ENCODE measurements around the gene FRY.

The FRY gene

GRCh38 chr13:32107474-32107873 lies 75.9 kb downstream of the FRY start:
- H3K4me3 ChIP-seq (ENCODE audit: low read length), result no peak overlapping the region
- no peak overlapping the region for H3K27ac ChIP-seq (ENCODE audit: low read depth, low read length)
- H3K36me3 ChIP-seq (ENCODE audit: control insufficient read depth, insufficient read depth, low read length), result no peaks in the 10 kb centered on the region

GRCh38 chr13:32107973-32108372 lies 76.4 kb downstream of the FRY start:
- no peak overlapping the region for H3K4me3 ChIP-seq (ENCODE audit: low read length)
- no peak overlapping the region for H3K27ac ChIP-seq (ENCODE audit: low read depth, low read length)
- H3K9ac ChIP-seq (ENCODE audit: low read length), result no peak overlapping the region
- no peaks in the 10 kb centered on the region for H3K4me1 ChIP-seq (ENCODE audit: control insufficient read depth, insufficient read depth, low read length)
- no peaks in the 10 kb centered on the region for H3K27me3 ChIP-seq (ENCODE audit: control insufficient read depth, insufficient read depth, low read length)
- no peaks in the 10 kb centered on the region for H3K36me3 ChIP-seq (ENCODE audit: control insufficient read depth, insufficient read depth, low read length)

More at GRCh38 chr13:32107474-32107873, 75.9 kb downstream of the FRY start:
- Histone ChIP-seq H3K9ac (ENCODE audit: low read length) (no peak overlapping the region), H3K27me3 (ENCODE audit: control insufficient read depth, insufficient read depth, low read length) (no peaks in the 10 kb centered on the region), H3K4me1 (ENCODE audit: control insufficient read depth, insufficient read depth, low read length) (no peaks in the 10 kb centered on the region)

GRCh38 chr13:32113532-32113931 lies 82.0 kb downstream of the FRY start:
- H3K27ac ChIP-seq (ENCODE audit: low read depth, low read length), result no peak overlapping the region
- H3K4me3 ChIP-seq (ENCODE audit: low read length), result no peak overlapping the region
- H3K9ac ChIP-seq (ENCODE audit: low read length), result no peak overlapping the region
- no peaks in the 10 kb centered on the region for H3K36me3 ChIP-seq (ENCODE audit: control insufficient read depth, insufficient read depth, low read length)
- no peaks in the 10 kb centered on the region for H3K4me1 ChIP-seq (ENCODE audit: control insufficient read depth, insufficient read depth, low read length)
- H3K27me3 ChIP-seq (ENCODE audit: control insufficient read depth, insufficient read depth, low read length), result no peaks in the 10 kb centered on the region

GRCh38 chr13:32114284-32114950 lies 82.8 kb downstream of the FRY start:
- no peak overlapping the region for H3K9ac ChIP-seq (ENCODE audit: low read length)
- H3K4me3 ChIP-seq (ENCODE audit: low read length), result no peak overlapping the region
- H3K4me1 ChIP-seq (ENCODE audit: control insufficient read depth, insufficient read depth, low read length), result no peaks in the 10 kb centered on the region
- H3K27ac ChIP-seq (ENCODE audit: low read depth, low read length), result no peak overlapping the region
- no peaks in the 10 kb centered on the region for H3K36me3 ChIP-seq (ENCODE audit: control insufficient read depth, insufficient read depth, low read length)
- no peaks in the 10 kb centered on the region for H3K27me3 ChIP-seq (ENCODE audit: control insufficient read depth, insufficient read depth, low read length)

GRCh38 chr13:32115066-32115465 lies 83.5 kb downstream of the FRY start:
- no peak overlapping the region for H3K4me3 ChIP-seq (ENCODE audit: low read length)
- H3K27me3 ChIP-seq (ENCODE audit: control insufficient read depth, insufficient read depth, low read length), result no peaks in the 10 kb centered on the region
- H3K9ac ChIP-seq (ENCODE audit: low read length), result no peak overlapping the region
- no peaks in the 10 kb centered on the region for H3K4me1 ChIP-seq (ENCODE audit: control insufficient read depth, insufficient read depth, low read length)
- H3K27ac ChIP-seq (ENCODE audit: low read depth, low read length), result no peak overlapping the region
- H3K36me3 ChIP-seq (ENCODE audit: control insufficient read depth, insufficient read depth, low read length), result no peaks in the 10 kb centered on the region

- Histone ChIP-seq H3K4me3 (ENCODE audit: low read length) (no peak overlapping the region), H3K4me1 (ENCODE audit: control insufficient read depth, insufficient read depth, low read length) (no peaks in the 10 kb centered on the region), H3K27ac (ENCODE audit: low read depth, low read length) (no peak overlapping the region), H3K9ac (ENCODE audit: low read length) (no peak overlapping the region), H3K27me3 (ENCODE audit: control insufficient read depth, insufficient read depth, low read length) (no peaks in the 10 kb centered on the region), H3K36me3 (ENCODE audit: control insufficient read depth, insufficient read depth, low read length) (no peaks in the 10 kb centered on the region)
Measured at GRCh38 chr13:32116210-32116609, 84.6 kb downstream of the FRY start.

- Histone ChIP-seq H3K27ac (ENCODE audit: low read depth, low read length) (no peak overlapping the region), H3K36me3 (ENCODE audit: control insufficient read depth, insufficient read depth, low read length) (no peaks in the 10 kb centered on the region), H3K4me1 (ENCODE audit: control insufficient read depth, insufficient read depth, low read length) (no peaks in the 10 kb centered on the region), H3K4me3 (ENCODE audit: low read length) (no peak overlapping the region), H3K9ac (ENCODE audit: low read length) (no peak overlapping the region), H3K27me3 (ENCODE audit: control insufficient read depth, insufficient read depth, low read length) (no peaks in the 10 kb centered on the region)
Measured at GRCh38 chr13:32117001-32117400, 85.4 kb downstream of the FRY start.

GRCh38 chr13:32117701-32118100 lies 86.1 kb downstream of the FRY start:
- Histone ChIP-seq H3K27ac (ENCODE audit: low read depth, low read length) (no peak overlapping the region), H3K36me3 (ENCODE audit: control insufficient read depth, insufficient read depth, low read length) (no peaks in the 10 kb centered on the region), H3K4me1 (ENCODE audit: control insufficient read depth, insufficient read depth, low read length) (no peaks in the 10 kb centered on the region), H3K9ac (ENCODE audit: low read length) (no peak overlapping the region), H3K4me3 (ENCODE audit: low read length) (no peak overlapping the region), H3K27me3 (ENCODE audit: control insufficient read depth, insufficient read depth, low read length) (no peaks in the 10 kb centered on the region)

- no peaks in the 10 kb centered on the region for H3K4me1 ChIP-seq (ENCODE audit: control insufficient read depth, insufficient read depth, low read length)
- no peaks in the 10 kb centered on the region for H3K36me3 ChIP-seq (ENCODE audit: control insufficient read depth, insufficient read depth, low read length)
- H3K4me3 ChIP-seq (ENCODE audit: low read length), result no peak overlapping the region
- no peak overlapping the region for H3K27ac ChIP-seq (ENCODE audit: low read depth, low read length)
- no peaks in the 10 kb centered on the region for H3K27me3 ChIP-seq (ENCODE audit: control insufficient read depth, insufficient read depth, low read length)
- no peak overlapping the region for H3K9ac ChIP-seq (ENCODE audit: low read length)
Measured at GRCh38 chr13:32121316-32121715, 89.7 kb downstream of the FRY start.

GRCh38 chr13:32124743-32125142 lies 93.2 kb downstream of the FRY start:
- Histone ChIP-seq H3K4me3 (ENCODE audit: low read length) (no peak overlapping the region), H3K36me3 (ENCODE audit: control insufficient read depth, insufficient read depth, low read length) (no peaks in the 10 kb centered on the region), H3K9ac (ENCODE audit: low read length) (no peak overlapping the region), H3K27me3 (ENCODE audit: control insufficient read depth, insufficient read depth, low read length) (no peaks in the 10 kb centered on the region), H3K4me1 (ENCODE audit: control insufficient read depth, insufficient read depth, low read length) (no peaks in the 10 kb centered on the region), H3K27ac (ENCODE audit: low read depth, low read length) (no peak overlapping the region)

GRCh38 chr13:32125221-32125689 lies 93.7 kb downstream of the FRY start:
- Histone ChIP-seq H3K4me3 (ENCODE audit: low read length) (no peak overlapping the region), H3K27ac (ENCODE audit: low read depth, low read length) (no peak overlapping the region), H3K27me3 (ENCODE audit: control insufficient read depth, insufficient read depth, low read length) (no peaks in the 10 kb centered on the region)

GRCh38 chr13:32125751-32126150 lies 94.2 kb downstream of the FRY start:
- H3K4me1 ChIP-seq (ENCODE audit: control insufficient read depth, insufficient read depth, low read length), result no peaks in the 10 kb centered on the region
- H3K27me3 ChIP-seq (ENCODE audit: control insufficient read depth, insufficient read depth, low read length), result no peaks in the 10 kb centered on the region
- no peak overlapping the region for H3K4me3 ChIP-seq (ENCODE audit: low read length)
- H3K36me3 ChIP-seq (ENCODE audit: control insufficient read depth, insufficient read depth, low read length), result no peaks in the 10 kb centered on the region
- H3K27ac ChIP-seq (ENCODE audit: low read depth, low read length), result no peak overlapping the region
- no peak overlapping the region for H3K9ac ChIP-seq (ENCODE audit: low read length)

More at GRCh38 chr13:32125221-32125689, 93.7 kb downstream of the FRY start:
- no peak overlapping the region for H3K9ac ChIP-seq (ENCODE audit: low read length)
- no peaks in the 10 kb centered on the region for H3K36me3 ChIP-seq (ENCODE audit: control insufficient read depth, insufficient read depth, low read length)
- H3K4me1 ChIP-seq (ENCODE audit: control insufficient read depth, insufficient read depth, low read length), result no peaks in the 10 kb centered on the region

GRCh38 chr13:32126278-32126677 lies 94.7 kb downstream of the FRY start:
- H3K4me3 ChIP-seq (ENCODE audit: low read length), result no peak overlapping the region
- no peak overlapping the region for H3K9ac ChIP-seq (ENCODE audit: low read length)
- H3K4me1 ChIP-seq (ENCODE audit: control insufficient read depth, insufficient read depth, low read length), result no peaks in the 10 kb centered on the region
- no peaks in the 10 kb centered on the region for H3K27me3 ChIP-seq (ENCODE audit: control insufficient read depth, insufficient read depth, low read length)
- H3K27ac ChIP-seq (ENCODE audit: low read depth, low read length), result no peak overlapping the region
- H3K36me3 ChIP-seq (ENCODE audit: control insufficient read depth, insufficient read depth, low read length), result no peaks in the 10 kb centered on the region

Measured in rectal smooth muscle tissue (tissue), 1 donor.